Kidney (tissue), 14 donors: ENCODE data around the gene KANK2. TPM values are rescaled to one million over a fixed set of nuclear protein-coding genes. Genes with fewer than 3 reads are reported as not detected.

ENCODE experiments used
- DNase-seq, 5 donors: peaks; one replicate each; pipeline ENCODE4 v3.0.0-alpha.2; 2013 to 2020
- FAIRE-seq: peaks from 2 replicates; lab custom pipeline; 2012; peaks lifted over from hg19 to GRCh38; lab: Jason Lieb, UNC
- H3K27ac ChIP-seq, 2 donors: one replicate each; pipeline ENCODE4 v1.7.0; 2013; ENCODE audit warnings: low read depth in 2 of 2, low read length in 2 of 2, inconsistent platforms in 1 of 2
- H3K27me3 ChIP-seq: one replicate; pipeline ENCODE4 v1.7.1; 2013; ENCODE audit warnings: low read length, inconsistent platforms; ENCODE audit not compliant: control insufficient read depth, insufficient read depth
- H3K36me3 ChIP-seq, 3 donors: one replicate each; pipeline versions ENCODE4 v1.7.0 to v1.7.1; 2013; ENCODE audit warnings: low read length in 3 of 3, control low read depth in 1 of 3, inconsistent platforms in 1 of 3; ENCODE audit not compliant: insufficient read depth in 3 of 3, control insufficient read depth in 2 of 3
- H3K4me1 ChIP-seq, 3 donors: one replicate each; pipeline versions ENCODE4 v1.7.0 to v1.7.1; 2013; ENCODE audit warnings: low read length in 3 of 3, inconsistent platforms in 1 of 3, low read depth in 1 of 3; ENCODE audit not compliant: control insufficient read depth in 2 of 3, insufficient read depth in 2 of 3
- H3K4me3 ChIP-seq, 3 donors: one replicate each; pipeline versions ENCODE4 v1.7.0 to v1.8.1; 2013; ENCODE audit warnings: low read length in 3 of 3, control low read depth in 1 of 3, inconsistent platforms in 1 of 3
- H3K9ac ChIP-seq, 3 donors: one replicate each; pipeline versions ENCODE4 v1.7.0 to v1.7.1; 2013; ENCODE audit warnings: low read length in 3 of 3, control low read depth in 1 of 3, inconsistent platforms in 1 of 3
- H3K9me3 ChIP-seq, 3 donors: one replicate each; pipeline versions ENCODE4 v1.7.0 to v1.7.1; 2013; ENCODE audit warnings: low read length in 3 of 3, control low read depth in 1 of 3, inconsistent platforms in 1 of 3; ENCODE audit not compliant: control insufficient read depth in 2 of 3, insufficient read depth in 1 of 3
- intact Hi-C: fragments of 100-400 bp; cut with DNase I; formaldehyde crosslinking; loops from one replicate; pipeline ENCODE4 v1.11.1; 2022
- polyA plus RNA-seq: library from polyadenylated mRNA; stranded (reverse); fragments of 350-450 nt; fragmentation: Illumina TruSeq; extraction: RNeasy Lipid Tissue Mini Kit (QIAGEN cat#74804); gene quantifications from one replicate; pipeline ENCODE4 v1.2.3, GENCODE V29; 2014; ENCODE audit warnings: low read depth, low replicate concordance; ENCODE audit not compliant: insufficient read depth
- total RNA-seq: library from RNA; stranded (reverse); fragmentation: NEBNext Ultra II Directional; extraction: Animal tissue kit (Norgen Biotek cat#: 25700); gene quantifications from one replicate; pipeline ENCODE4 v1.2.1, GENCODE V29; 2021
- TF ChIP-seq, protein P1 (sequence below): IDR thresholded peaks from 3 replicates; pipeline ENCODE4 v1.5.1; 2012; ENCODE audit warnings: mild to moderate bottlenecking, moderate library complexity, borderline replicate concordance; ENCODE audit not compliant: insufficient read depth; ENCODE audit errors: extremely low read depth
- donor health status: control.
- donor health status: control.
- donor health status: control.
- donor health status: control.
- donor health status: control.
- donor health status: DM: yes; HTN: yes; CAD: no.
- donor health status: Normal renal cell carcinoma (clear cell type).

Gene KANK2
- total and polyA plus RNA-seq, 2 donors from 2014 or later, result 37.5 to 119 TPM

DNA sequence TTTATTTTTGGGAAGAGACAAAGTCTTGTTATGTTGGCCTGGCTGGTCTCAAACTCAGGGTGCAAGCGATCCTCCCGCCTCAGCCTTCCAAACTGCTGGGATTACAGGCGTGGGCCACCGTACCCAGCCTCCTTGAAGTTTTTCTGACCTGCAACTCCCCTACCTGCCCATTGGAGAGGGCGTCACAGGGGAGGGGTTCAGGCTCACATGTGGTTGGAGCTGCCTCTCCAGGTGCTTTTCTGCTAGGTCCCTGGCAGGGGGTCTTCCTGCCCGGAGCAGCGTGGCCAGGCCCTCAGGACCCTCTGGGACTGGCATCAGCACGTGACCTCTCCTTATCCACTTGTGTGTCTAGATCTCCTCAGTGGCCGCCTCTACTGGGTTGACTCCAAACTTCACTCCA, 80.8 kb downstream of the KANK2 start:
- Histone ChIP-seq H3K27ac (no peak overlapping the region), H3K36me3 (peaks cover 2 to 22% (median 19%) of the 10 kb centered on the region in 3 donors), H3K4me1 (no peaks in the 10 kb centered on the region), H3K9me3 (no peaks in the 10 kb centered on the region), H3K9ac (no peak overlapping the region), H3K27me3 (no peaks in the 10 kb centered on the region), H3K4me3 (no peak overlapping the region)
- no peak for FAIRE-seq
- TF ChIP-seq, protein P1, sequence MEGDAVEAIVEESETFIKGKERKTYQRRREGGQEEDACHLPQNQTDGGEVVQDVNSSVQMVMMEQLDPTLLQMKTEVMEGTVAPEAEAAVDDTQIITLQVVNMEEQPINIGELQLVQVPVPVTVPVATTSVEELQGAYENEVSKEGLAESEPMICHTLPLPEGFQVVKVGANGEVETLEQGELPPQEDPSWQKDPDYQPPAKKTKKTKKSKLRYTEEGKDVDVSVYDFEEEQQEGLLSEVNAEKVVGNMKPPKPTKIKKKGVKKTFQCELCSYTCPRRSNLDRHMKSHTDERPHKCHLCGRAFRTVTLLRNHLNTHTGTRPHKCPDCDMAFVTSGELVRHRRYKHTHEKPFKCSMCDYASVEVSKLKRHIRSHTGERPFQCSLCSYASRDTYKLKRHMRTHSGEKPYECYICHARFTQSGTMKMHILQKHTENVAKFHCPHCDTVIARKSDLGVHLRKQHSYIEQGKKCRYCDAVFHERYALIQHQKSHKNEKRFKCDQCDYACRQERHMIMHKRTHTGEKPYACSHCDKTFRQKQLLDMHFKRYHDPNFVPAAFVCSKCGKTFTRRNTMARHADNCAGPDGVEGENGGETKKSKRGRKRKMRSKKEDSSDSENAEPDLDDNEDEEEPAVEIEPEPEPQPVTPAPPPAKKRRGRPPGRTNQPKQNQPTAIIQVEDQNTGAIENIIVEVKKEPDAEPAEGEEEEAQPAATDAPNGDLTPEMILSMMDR, result no peak
- DNase-seq, result no peak
- intact Hi-C loops, result no loop called here

GRCh38 chr19:11115895-11116446, 81.4 kb downstream of the KANK2 start:
- intact Hi-C loops, result no loop called here
- Histone ChIP-seq H3K9me3 (no peaks in the 10 kb centered on the region), H3K4me1 (no peaks in the 10 kb centered on the region), H3K4me3 (no peak overlapping the region), H3K27ac (no peak overlapping the region), H3K36me3 (peaks cover 2 to 21% (median 19%) of the 10 kb centered on the region in 3 donors), H3K9ac (no peak overlapping the region), H3K27me3 (no peaks in the 10 kb centered on the region)
- no peak for FAIRE-seq
- DNase-seq, result no peak
- TF ChIP-seq, protein P1, result no peak

DNA sequence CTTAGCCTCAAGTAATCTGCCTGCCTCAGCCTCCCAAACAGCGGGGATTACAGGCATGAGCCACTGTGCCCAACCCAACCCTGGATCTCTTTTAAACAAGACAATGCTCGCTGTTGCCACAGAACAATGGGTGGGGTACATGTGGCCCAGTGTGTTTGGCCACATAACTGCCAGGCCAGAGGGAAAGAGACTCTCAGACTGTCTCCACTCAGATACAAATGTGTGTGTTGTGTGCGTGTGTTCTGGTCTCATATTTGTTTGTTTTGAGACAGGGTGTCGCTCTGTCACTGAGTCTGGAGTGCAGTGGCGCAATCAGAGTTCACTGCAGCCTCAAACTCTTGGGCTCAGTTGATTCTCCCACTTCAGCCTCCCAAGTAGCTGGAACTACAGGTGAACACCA, 82.3 kb downstream of the KANK2 start:
- Histone ChIP-seq H3K9ac (no peak overlapping the region), H3K36me3 (peaks cover 2 to 18% (median 11%) of the 10 kb centered on the region in 3 donors), H3K4me1 (no peaks in the 10 kb centered on the region), H3K27ac (no peak overlapping the region), H3K27me3 (no peaks in the 10 kb centered on the region), H3K4me3 (no peak overlapping the region), H3K9me3 (no peaks in the 10 kb centered on the region)
- DNase-seq, result no peak
- TF ChIP-seq, protein P1, result no peak
- FAIRE-seq, result no peak
- intact Hi-C loops, result no loop called here

Other genes starting within 250 kb of the KANK2 start
- 124 TPM for gene SMARCA4, start 236.5 kb downstream of the KANK2 start, total RNA-seq
- gene SMARCA4, start 236.5 kb downstream of the KANK2 start, polyA plus RNA-seq, result 59.8 TPM
- gene LDLR, start 108.1 kb downstream of the KANK2 start, total RNA-seq, result 42.4 TPM
- gene LDLR, start 108.1 kb downstream of the KANK2 start, polyA plus RNA-seq, result 17.6 TPM
- gene SPC24, start 41.8 kb downstream of the KANK2 start, total RNA-seq, result 1.7 TPM
- gene SPC24, start 41.8 kb downstream of the KANK2 start, polyA plus RNA-seq, result 0.65 TPM
- gene ANGPTL8, start 42.1 kb upstream of the KANK2 start, total RNA-seq, result 1.9 TPM
- 1.3 TPM for gene ANGPTL8, start 42.1 kb upstream of the KANK2 start, polyA plus RNA-seq
- 112 TPM for gene DOCK6, start 65.0 kb upstream of the KANK2 start, total RNA-seq
- gene DOCK6, start 65.0 kb upstream of the KANK2 start, polyA plus RNA-seq, result 45.8 TPM
- gene TSPAN16, start 98.6 kb upstream of the KANK2 start, total RNA-seq, result not detected
- gene TSPAN16, start 98.6 kb upstream of the KANK2 start, polyA plus RNA-seq, result not detected
- 80.4 TPM for gene RAB3D, start 142.1 kb upstream of the KANK2 start, total RNA-seq
- 8.3 TPM for gene RAB3D, start 142.1 kb upstream of the KANK2 start, polyA plus RNA-seq
- 150 TPM for gene TMEM205, start 148.7 kb upstream of the KANK2 start, total RNA-seq
- gene TMEM205, start 148.7 kb upstream of the KANK2 start, polyA plus RNA-seq, result 417 TPM
- 28.9 TPM for gene CCDC159, start 149.0 kb upstream of the KANK2 start, total RNA-seq
- gene CCDC159, start 149.0 kb upstream of the KANK2 start, polyA plus RNA-seq, result 50.7 TPM
- gene PLPPR2, start 157.9 kb upstream of the KANK2 start, total RNA-seq, result 22.5 TPM
- 11.7 TPM for gene PLPPR2, start 157.9 kb upstream of the KANK2 start, polyA plus RNA-seq
- 4.1 TPM for gene SWSAP1, start 177.1 kb upstream of the KANK2 start, total RNA-seq
- 6.2 TPM for gene SWSAP1, start 177.1 kb upstream of the KANK2 start, polyA plus RNA-seq
- gene EPOR, start 186.8 kb upstream of the KANK2 start, total RNA-seq, result 23.6 TPM
- gene EPOR, start 186.8 kb upstream of the KANK2 start, polyA plus RNA-seq, result 20.4 TPM
- 126 TPM for gene RGL3, start 221.8 kb upstream of the KANK2 start, total RNA-seq
- gene RGL3, start 221.8 kb upstream of the KANK2 start, polyA plus RNA-seq, result 56.9 TPM
- 1.5 TPM for gene ODAD3, start 237.6 kb upstream of the KANK2 start, total RNA-seq
- gene ODAD3, start 237.6 kb upstream of the KANK2 start, polyA plus RNA-seq, result 7.1 TPM
- gene PRKCSH, start 238.1 kb upstream of the KANK2 start, total RNA-seq, result 278 TPM
- gene PRKCSH, start 238.1 kb upstream of the KANK2 start, polyA plus RNA-seq, result 182 TPM